ENCODE results near the gene RPS6KA1. TPM values are rescaled to one million over a fixed set of nuclear protein-coding genes. Genes with fewer than 3 reads are reported as not detected.
A peak's percentile ranks its signal among the peaks of the same experiment; 100 is the strongest.

RPS6KA1 gene
- total and polyA plus RNA-seq, 9 of the 15 experiments (the other 6 are each of a cell fraction or from before 2014, with no cell fraction given), result 2.4 to 61.0 (median 35.5) TPM

GRCh38 chr1:26483980-26484379, 45.6 kb upstream of the RPS6KA1 start:
- H3K4me3 ChIP-seq, result no peak overlapping the region
- H3K36me3 ChIP-seq (ENCODE audit: control insufficient read depth, insufficient read depth, low read length), result no peaks in the 10 kb centered on the region
- H3K79me2 ChIP-seq (ENCODE audit: control insufficient read depth, insufficient read depth, low read length), result no peaks in the 10 kb centered on the region
- H2AFZ ChIP-seq (ENCODE audit: low read depth, low read length), result no peak overlapping the region
- intact Hi-C loops (cut with micrococcal nuclease) (no loop called here), in situ Hi-C loops (cut with MboI) (no loop called here)
- ATAC-seq, result no peak
- peaks cover 15 to 16% of the 10 kb centered on the region in 2 experiments for H3K4me1 ChIP-seq (replicated peaks in 1 of 2; ENCODE audit: control insufficient read depth in 2 of 2, insufficient read depth in 2 of 2, low read length in 2 of 2)
- ChIA-PET POLR2A (interaction anchor here (1.2 to 4.7 kb wide), 3 partner anchors 12 to 46 kb away, joined by 3 to 32 read pairs (median 5); partner anchors contain the start of gene HMGN2), CTCF (ENCODE audit: low intra/inter-chr PET ratio) (no interaction called here)
- no peak overlapping the region for H3K9ac ChIP-seq (ENCODE audit: insufficient read depth in 1 of 2, low read depth in 2 of 2, low read length in 2 of 2)
- DNase-seq (ENCODE audit: extremely low read depth in 1 of 4, low spot score in 3 of 4), result no peak
- no TSS peak for BruUV-seq (replicated peaks)
- H4K20me1 ChIP-seq (replicated peaks; ENCODE audit: control insufficient read depth, insufficient read depth, low read length), result no peaks in the 10 kb centered on the region
- 34% methylated on average over 2 of the region's 2 CpGs for WGBS (ENCODE audit: insufficient coverage, low coverage, missing lambda C conversion rate)
- no peak overlapping the region for H3K4me2 ChIP-seq (ENCODE audit: insufficient read depth, low read length)
- no peak overlapping the region for H3K27ac ChIP-seq (ENCODE audit: extremely low read depth, low read depth, low read length)
- H3K9me3 ChIP-seq (replicated peaks; ENCODE audit: control insufficient read depth, insufficient read depth, low read depth, low read length), result no peaks in the 10 kb centered on the region
- FAIRE-seq, result peak; percentile 19
- no peaks in the 10 kb centered on the region for H3K27me3 ChIP-seq (ENCODE audit: control insufficient read depth in 2 of 2, insufficient read depth in 2 of 2, low read length in 2 of 2)
- no peaks in the 10 kb centered on the region for H3K9me1 ChIP-seq (ENCODE audit: control insufficient read depth, insufficient read depth, low read length)
- no peak for TF ChIP-seq NR2C2 (CRISPR knock-in tag; IDR thresholded peaks at IDR 0.05)
- TF ChIP-seq NR2C2 (tag; IDR thresholded peaks at IDR 0.05), result 0 out of 2 replicates have a peak, but pooled peaks have one; percentile 29
- 0 out of 2 replicates have a peak, but pooled peaks have one; percentile 40 for TF ChIP-seq ZBTB17 (CRISPR knock-in tag; IDR thresholded peaks at IDR 0.05)
- peak; percentile 35; the same call in 1 of the 2 replicates for TF ChIP-seq SMAD4 (CRISPR knock-in tag; conservative IDR thresholded peaks at IDR 0.05)
- peak; percentile 72 for TF ChIP-seq PTRF (tag; IDR thresholded peaks at IDR 0.05)
- no peak for TF ChIP-seq ESRRA (IDR thresholded peaks at IDR 0.05; ENCODE audit: borderline replicate concordance, low read depth)
- peak; percentile 64; the same call in 1 of the 2 replicates for TF ChIP-seq HDAC8 (tag; IDR thresholded peaks at IDR 0.05)
- 0 out of 2 replicates have a peak, but pooled peaks have one; percentile 60 for TF ChIP-seq TEAD2 (tag; IDR thresholded peaks at IDR 0.05)
- TF ChIP-seq LEF1 (IDR thresholded peaks at IDR 0.05), result no peak
- TF ChIP-seq PBX2 (CRISPR knock-in tag; IDR thresholded peaks at IDR 0.05; ENCODE audit: low read depth), result no peak
- TF ChIP-seq PBX2 (tag; conservative IDR thresholded peaks at IDR 0.05; ENCODE audit: low read depth), result peak; percentile 42
- TF ChIP-seq ZNF41 (CRISPR knock-in tag; conservative IDR thresholded peaks at IDR 0.05), result peak; percentile 44; the same call in 1 of the 2 replicates
- TF ChIP-seq SRSF7 (optimal IDR thresholded peaks at IDR 0.05; ENCODE audit: low read depth, low read length), result no peak
- peak; percentile 44; the same call in 1 of the 2 replicates for TF ChIP-seq MEF2A (IDR thresholded peaks at IDR 0.05; ENCODE audit: control insufficient read depth, low read depth, low read length)
- TF ChIP-seq MAFG (tag; conservative IDR thresholded peaks at IDR 0.05), result peak; percentile 48; the same call in 1 of the 2 replicates
- no peak for TF ChIP-seq ZNF740 (CRISPR knock-in tag; IDR thresholded peaks at IDR 0.05)
- TF ChIP-seq ZNF740 (tag; IDR thresholded peaks at IDR 0.05), result peak in 1 of 2 experiments; percentile 35; a peak in 1 of 4 replicates
- 0 out of 2 replicates have a peak, but pooled peaks have one; percentile 10 for TF ChIP-seq ZBTB12 (CRISPR knock-in tag; IDR thresholded peaks at IDR 0.05)
- no peak for TF ChIP-seq CBFA2T3 (IDR thresholded peaks at IDR 0.05)
- TF ChIP-seq NR2C1 (IDR thresholded peaks at IDR 0.05), result no peak
- TF ChIP-seq NR2C1 (tag; IDR thresholded peaks at IDR 0.05), result peak; percentile 58; the same call in 1 of the 2 replicates
